HG03457 (cell line): ENCODE measurements around the gene DPP6.
"Not testable (repeated sequence)": the region's sequence is repeated elsewhere in the genome, so short reads cannot be mapped to it uniquely, and the experiment has no call there.

Experiments
- ATAC-seq: cut with Tn5 transposase; IDR thresholded peaks from one replicate; pipeline ENCODE4 v1.9.1; 2021; ENCODE audit warnings: moderate number of reproducible peaks; ENCODE audit not compliant: unreplicated experiment

DPP6 gene

GRCh38 chr7:154146707-154147038 is 94.5 kb downstream of the DPP6 start:
- ATAC-seq: not testable (repeated sequence)

- ATAC-seq: not testable (repeated sequence)
These were observed 96.8 kb downstream of the DPP6 start for GRCh38 chr7:154148791-154149516.

DNA sequence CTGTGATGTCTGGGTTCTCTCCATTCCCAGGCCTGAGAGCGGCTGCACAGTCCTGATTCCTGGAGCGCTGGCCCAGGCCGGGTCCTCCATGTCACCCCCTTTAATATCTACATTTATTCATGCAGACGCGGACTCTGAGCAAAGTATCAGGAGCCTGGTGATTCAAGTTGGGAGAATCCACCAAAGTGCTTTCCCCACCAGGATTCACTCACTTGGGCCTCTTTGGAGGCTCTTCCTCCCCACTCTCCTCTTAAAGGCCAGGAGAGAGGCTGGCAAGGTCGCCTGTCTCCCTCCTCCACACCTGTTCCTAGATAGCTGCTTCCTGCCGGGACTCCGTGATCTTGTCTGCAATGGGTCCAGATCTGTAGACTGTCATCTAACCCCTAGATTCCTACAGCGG is 98.5 kb downstream of the DPP6 start:
- not testable (repeated sequence) for ATAC-seq

DNA sequence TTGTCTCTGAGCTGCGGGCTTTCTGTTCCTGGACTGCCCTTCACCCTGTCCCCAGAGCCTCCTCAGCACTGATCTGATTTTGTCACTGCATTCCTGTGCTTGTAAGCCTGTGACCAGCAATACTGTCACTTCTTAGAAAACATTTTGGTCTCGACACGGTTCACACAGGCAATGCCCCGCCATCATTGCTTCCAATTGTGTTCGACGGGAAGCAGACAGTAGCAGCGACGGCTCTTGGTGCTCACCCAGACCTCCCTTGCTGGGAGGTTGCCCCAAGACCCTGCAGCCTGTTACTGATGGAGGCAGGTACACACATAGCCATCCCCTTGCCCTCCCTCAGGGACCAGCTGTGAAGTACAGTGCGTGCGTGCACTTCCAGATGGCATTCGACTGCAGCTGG is 99.1 kb downstream of the DPP6 start:
- not testable (repeated sequence) for ATAC-seq

DNA sequence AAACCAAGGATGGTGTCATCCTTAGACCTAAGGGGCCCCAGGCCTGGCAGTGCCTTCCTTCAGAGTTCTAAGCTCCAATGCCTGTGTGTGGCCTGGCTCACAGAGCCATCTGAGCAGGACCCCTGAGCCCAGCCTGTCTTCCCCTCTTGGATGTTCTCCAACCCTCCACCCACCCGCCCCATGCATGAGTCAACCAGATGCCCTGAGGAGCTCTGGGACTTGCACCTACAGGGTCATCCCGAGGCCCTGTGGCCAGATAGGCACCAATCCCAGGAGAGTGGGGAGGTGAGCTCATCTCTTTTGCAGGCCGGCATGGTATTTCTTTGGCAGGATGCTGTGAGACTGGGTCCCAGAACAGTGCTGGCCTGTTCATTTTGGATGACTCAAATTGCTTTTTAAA is 103.7 kb downstream of the DPP6 start:
- ATAC-seq: not testable (repeated sequence)

GRCh38 chr7:154162921-154163320 is 110.7 kb downstream of the DPP6 start:
- ATAC-seq: not testable (repeated sequence)

GRCh38 chr7:154163642-154164041 is 111.4 kb downstream of the DPP6 start:
- not testable (repeated sequence) for ATAC-seq

DNA sequence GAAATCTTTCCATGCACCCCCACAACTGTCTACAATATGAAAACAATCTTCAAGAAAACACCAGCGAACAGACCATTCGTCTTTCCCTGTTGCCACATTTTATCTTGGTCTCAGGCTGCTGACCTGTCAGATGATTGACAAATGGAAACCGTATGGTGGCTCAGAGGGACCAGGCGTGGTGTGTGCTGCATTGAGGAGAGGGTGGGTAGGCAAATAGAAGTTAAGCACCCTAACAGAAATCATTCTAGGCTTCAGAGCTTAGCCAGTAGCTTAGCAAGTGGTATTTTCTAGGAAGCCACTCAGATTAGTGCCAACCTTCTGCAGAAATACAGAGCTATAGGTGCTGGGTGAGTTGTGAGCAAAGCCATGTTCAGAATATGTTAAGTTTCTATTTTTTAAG is 114.9 kb downstream of the DPP6 start:
- no peak for ATAC-seq

DNA sequence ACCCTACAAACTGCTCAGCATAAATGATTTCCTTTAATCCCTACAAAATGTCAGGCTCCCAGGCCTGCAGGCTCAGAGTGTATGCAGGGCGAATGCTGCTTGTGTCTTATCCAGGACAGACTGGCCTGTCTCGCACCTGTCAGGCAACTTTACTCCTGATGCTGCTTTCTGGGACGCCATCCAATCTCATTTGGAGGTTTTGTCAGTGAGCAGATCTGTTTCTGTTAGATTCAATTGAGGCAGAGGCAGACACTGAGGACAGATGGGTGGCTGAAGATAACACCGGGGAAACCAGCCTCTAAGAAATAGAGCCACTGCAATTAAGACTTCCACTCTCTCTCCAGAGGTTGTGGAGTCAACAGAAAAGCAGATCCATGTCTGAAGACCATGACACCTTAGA is 115.6 kb downstream of the DPP6 start:
- ATAC-seq: no peak

GRCh38 chr7:154171422-154171821 is 119.2 kb downstream of the DPP6 start:
- ATAC-seq: no peak

- no peak for ATAC-seq
These were observed 120.0 kb downstream of the DPP6 start for GRCh38 chr7:154172236-154172635.

- ATAC-seq: no peak
These were observed 125.4 kb downstream of the DPP6 start for GRCh38 chr7:154177584-154177983.

DNA sequence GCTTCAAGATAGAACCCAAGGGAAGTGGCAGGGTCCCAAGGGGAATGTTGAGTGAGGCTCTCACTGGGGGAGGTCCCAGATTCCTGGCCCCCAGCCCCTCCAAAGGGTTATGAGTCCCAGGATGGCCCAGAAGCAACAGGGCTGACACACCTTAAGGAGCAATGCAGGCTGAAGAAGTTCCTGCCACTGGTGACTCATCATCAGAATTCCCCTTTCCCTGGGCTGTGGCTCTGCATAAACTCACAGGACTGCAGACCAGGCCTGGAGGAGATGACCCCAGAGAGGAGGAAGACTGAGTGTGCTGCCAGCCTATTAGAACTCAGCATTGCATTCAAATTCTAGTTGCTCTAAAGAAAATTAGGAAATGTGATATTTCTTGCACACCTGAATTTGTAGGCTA is 126.7 kb downstream of the DPP6 start:
- no peak for ATAC-seq

DNA sequence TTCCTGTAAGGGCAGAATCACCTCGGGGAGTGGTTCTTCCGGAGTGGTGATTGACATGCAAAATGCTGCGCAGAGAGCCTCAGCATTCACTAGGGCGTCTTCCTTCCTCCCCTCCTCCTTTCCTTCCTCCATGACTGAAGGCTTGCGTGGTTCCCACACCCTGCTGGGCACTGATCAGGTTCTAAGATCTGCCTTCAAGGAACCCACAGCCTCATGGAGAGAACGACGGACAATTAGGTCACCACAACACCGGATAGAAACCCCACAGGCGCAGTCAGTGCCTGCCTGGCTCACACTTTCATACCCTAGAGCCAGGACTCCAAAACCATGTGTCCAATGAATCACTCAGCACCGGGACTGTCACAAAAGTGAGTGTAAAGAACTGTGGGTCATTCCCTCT is 131.3 kb downstream of the DPP6 start:
- ATAC-seq: no peak

DNA sequence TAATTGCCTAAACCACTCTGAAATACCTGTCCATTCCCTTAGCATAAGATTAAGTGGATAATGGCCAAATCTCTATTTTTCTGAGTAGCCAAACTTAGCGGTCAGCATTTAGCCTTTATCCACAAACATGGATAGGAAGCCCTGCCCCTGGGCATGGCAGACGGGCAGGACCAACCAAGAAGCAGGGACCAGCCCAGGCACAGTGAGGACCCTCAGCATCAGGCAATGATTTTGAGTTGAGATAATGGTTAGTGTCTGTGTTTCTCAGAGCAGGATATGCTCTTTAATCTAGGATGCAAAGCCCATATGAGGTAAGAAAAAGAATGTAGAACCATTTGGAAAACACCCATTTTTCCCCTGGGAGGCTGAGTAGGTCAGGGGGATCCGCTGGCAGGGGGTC is 131.7 kb downstream of the DPP6 start:
- ATAC-seq: no peak

- ATAC-seq: no peak
These were observed 134.6 kb downstream of the DPP6 start for GRCh38 chr7:154186811-154187210.

GRCh38 chr7:154188330-154188729 is 136.1 kb downstream of the DPP6 start:
- ATAC-seq: no peak

GRCh38 chr7:154195266-154195665 is 143.1 kb downstream of the DPP6 start:
- no peak for ATAC-seq

DNA sequence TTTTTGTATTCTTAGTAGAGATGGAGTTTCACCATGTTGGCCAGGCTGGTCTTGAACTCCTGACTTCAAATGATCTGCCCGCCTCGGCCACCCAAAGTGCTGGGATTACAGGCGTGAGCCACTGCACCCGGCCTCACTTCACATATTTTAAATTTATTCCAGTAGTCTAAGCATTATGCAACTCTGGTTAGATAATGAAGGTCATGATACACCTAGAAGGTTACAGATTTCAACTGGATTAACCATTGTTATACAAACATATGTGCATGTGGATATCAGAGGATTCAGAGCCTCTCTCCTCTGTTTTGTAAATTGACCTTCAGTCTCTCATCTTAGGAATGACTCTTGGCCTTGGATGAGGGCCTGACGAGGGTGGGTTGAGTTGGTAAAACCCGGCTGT is 146.3 kb downstream of the DPP6 start:
- ATAC-seq: no peak

DNA sequence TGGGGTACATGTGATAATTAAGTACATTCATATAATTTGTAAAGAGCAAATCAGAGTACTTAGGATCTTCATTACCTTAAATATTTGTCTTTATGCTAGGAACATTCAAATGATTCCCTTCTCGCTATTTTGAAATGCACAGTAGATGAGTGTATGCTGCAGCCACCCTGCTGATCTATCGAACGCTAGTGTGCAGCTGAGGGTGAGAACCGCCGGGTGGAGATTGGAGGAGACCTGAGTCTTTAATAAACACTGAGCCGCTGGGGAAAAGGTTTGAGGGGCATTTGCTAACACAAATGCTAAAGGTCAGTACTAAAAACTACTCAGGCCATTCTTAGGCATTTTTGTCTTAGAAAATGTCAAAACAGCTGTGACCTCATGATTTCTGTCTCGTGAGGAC is 148.0 kb downstream of the DPP6 start:
- no peak for ATAC-seq

- ATAC-seq: no peak
These were observed 149.8 kb downstream of the DPP6 start for GRCh38 chr7:154202002-154202401.

GRCh38 chr7:154204046-154204445 is 151.8 kb downstream of the DPP6 start:
- no peak for ATAC-seq

- no peak for ATAC-seq
These were observed 160.7 kb downstream of the DPP6 start for GRCh38 chr7:154212861-154213260.
